Hepatocyte (in vitro differentiated cells): Measurements from ENCODE around the gene PYGL. TPM values are rescaled to one million over a fixed set of nuclear protein-coding genes. Genes with fewer than 3 reads are reported as not detected.

ENCODE experiments used
- DNase-seq: peaks from one replicate; pipeline ENCODE4 v3.0.0-alpha.2; 2016; ENCODE audit warnings: low spot score
- H2AFZ ChIP-seq: fragments of 200-600 bp; sonication (generic); 2 replicates; pipeline ENCODE4 v1.6.0; 2016; ENCODE audit warnings: antibody characterized with exemption, mild to moderate bottlenecking
- H3K27ac ChIP-seq: fragments of 200-600 bp; sonication (generic); 2 replicates; pipeline ENCODE4 v1.5.1; 2016; ENCODE audit warnings: mild to moderate bottlenecking
- H3K27me3 ChIP-seq: fragments of 200-600 bp; sonication (generic); 2 replicates; pipeline ENCODE4 v1.6.1; 2016
- H3K36me3 ChIP-seq: fragments of 200-600 bp; sonication (generic); replicated peaks from 2 replicates; pipeline ENCODE4 v1.5.1; 2016; ENCODE audit warnings: low read depth; ENCODE audit not compliant: insufficient read depth
- H3K4me1 ChIP-seq: fragments of 200-600 bp; sonication (generic); 2 replicates; pipeline ENCODE4 v1.5.1; 2016; ENCODE audit warnings: mild to moderate bottlenecking, moderate library complexity; ENCODE audit not compliant: insufficient read depth
- H3K4me2 ChIP-seq: fragments of 200-600 bp; sonication (generic); 2 replicates; pipeline ENCODE4 v1.6.0; 2016
- H3K4me3 ChIP-seq: fragments of 200-600 bp; sonication (generic); 2 replicates; pipeline ENCODE4 v1.5.1; 2016; ENCODE audit warnings: mild to moderate bottlenecking
- H3K79me2 ChIP-seq: fragments of 200-600 bp; sonication (generic); 2 replicates; pipeline ENCODE4 v1.6.0; 2017; ENCODE audit warnings: mild to moderate bottlenecking
- H3K9me2 ChIP-seq: fragments of 200-600 bp; sonication (generic); replicated peaks from 2 replicates; pipeline ENCODE4 v1.6.0; 2017; ENCODE audit warnings: mild to moderate bottlenecking; ENCODE audit not compliant: insufficient read depth
- H3K9me3 ChIP-seq: fragments of 200-600 bp; sonication (generic); 2 replicates; pipeline ENCODE4 v1.5.1; 2016; ENCODE audit warnings: low read depth, mild to moderate bottlenecking
- H4K20me1 ChIP-seq: fragments of 200-600 bp; sonication (generic); 2 replicates; pipeline ENCODE4 v1.6.0; 2016; ENCODE audit warnings: mild to moderate bottlenecking; ENCODE audit not compliant: insufficient read depth, poor library complexity, severe bottlenecking
- EZH2 ChIP-seq: fragments of 200-600 bp; sonication (generic); IDR thresholded peaks from 2 replicates; pipeline ENCODE4 v1.6.1; 2016; ENCODE audit warnings: antibody characterized with exemption, mild to moderate bottlenecking, borderline replicate concordance
- EZH2phosphoT487 ChIP-seq: fragments of 200-600 bp; sonication (generic); IDR thresholded peaks from one replicate; pipeline ENCODE4 v1.6.1; 2018; ENCODE audit warnings: antibody characterized with exemption, mild to moderate bottlenecking, low read depth, moderate library complexity; ENCODE audit not compliant: unreplicated experiment, severe bottlenecking
- WGBS: methylation state at CpG from one replicate; pipeline ENCODE4 v1.1.6; 2016; ENCODE audit warnings: low lambda C conversion rate; ENCODE audit errors: missing lambda C conversion rate; 5-methylcytosine and 5-hydroxymethylcytosine counted together
- polyA plus RNA-seq: library from polyadenylated mRNA; unstranded; fragments of >200 nt; fragmentation: Nextera tagmentation; extraction: Ambion mirVana; gene quantifications from 2 replicates; pipeline ENCODE4 v1.2.1, GENCODE V29; 2016
- total RNA-seq: library from RNA; depleted of rRNA; stranded (reverse); fragments of >200 nt; gene quantifications from 2 replicates; pipeline ENCODE4 v1.2.3, GENCODE V29; 2014
- TF ChIP-seq, protein P1 (sequence below): fragments of 200-600 bp; sonication (generic); IDR thresholded peaks from 2 replicates; pipeline ENCODE4 v1.5.1; 2016; ENCODE audit warnings: antibody characterized with exemption, mild to moderate bottlenecking; ENCODE audit not compliant: poor library complexity

PYGL gene
- total RNA-seq (46.2 and 51.6 TPM in 2 replicates), polyA plus RNA-seq (37.9 and 38.5 TPM in 2 replicates)

GRCh38 chr14:50943943-50944646 lies at the start of gene PYGL:
Gene PYGL, minus strand, starts transcription at chr14:50944483. Its CDS starts 80 bp downstream, at chr14:50944403.
- peak; percentile 84 for DNase-seq
- WGBS, result under 1% methylated on average over 65 of the region's 74 CpGs

DNA sequence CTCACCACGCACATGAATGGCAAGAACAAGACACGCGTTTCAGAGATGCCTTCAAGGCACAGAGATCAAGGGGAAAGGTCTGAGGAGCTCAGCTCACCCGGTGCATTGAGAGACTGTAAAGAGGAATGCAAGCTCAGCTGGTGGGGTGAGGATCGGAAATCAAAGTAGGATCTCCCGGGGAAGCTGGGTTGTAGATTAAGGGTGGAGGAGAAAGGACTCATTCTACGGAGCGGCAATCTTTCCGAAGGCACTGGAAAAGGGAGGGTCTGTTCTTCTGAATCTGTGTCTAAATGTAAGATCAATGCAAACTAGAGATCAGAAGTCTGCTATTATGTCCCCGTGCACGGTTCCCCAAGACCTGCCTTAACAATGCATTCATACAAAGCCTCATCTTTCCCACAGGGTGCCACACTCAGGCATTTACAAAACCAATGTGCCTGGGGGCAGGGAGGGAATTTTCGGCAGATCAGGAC lies 41.6 kb upstream of the PYGL start:
- no peak for DNase-seq
- Histone ChIP-seq H3K27me3 (peaks cover 7% of the 10 kb centered on the region), H3K4me1 (no peaks in the 10 kb centered on the region), H3K4me2 (no peak overlapping the region), H3K9me3 (no peaks in the 10 kb centered on the region), H3K79me2 (no peaks in the 10 kb centered on the region), H2AFZ (no peak overlapping the region), H3K4me3 (no peak overlapping the region), H3K9me2 (no peaks in the 10 kb centered on the region), H3K27ac (no peak overlapping the region), H3K36me3 (no peaks in the 10 kb centered on the region), H4K20me1 (no peaks in the 10 kb centered on the region)
- TF ChIP-seq EZH2phosphoT487 (no peak), EZH2 (no peak)
- TF ChIP-seq, protein P1, sequence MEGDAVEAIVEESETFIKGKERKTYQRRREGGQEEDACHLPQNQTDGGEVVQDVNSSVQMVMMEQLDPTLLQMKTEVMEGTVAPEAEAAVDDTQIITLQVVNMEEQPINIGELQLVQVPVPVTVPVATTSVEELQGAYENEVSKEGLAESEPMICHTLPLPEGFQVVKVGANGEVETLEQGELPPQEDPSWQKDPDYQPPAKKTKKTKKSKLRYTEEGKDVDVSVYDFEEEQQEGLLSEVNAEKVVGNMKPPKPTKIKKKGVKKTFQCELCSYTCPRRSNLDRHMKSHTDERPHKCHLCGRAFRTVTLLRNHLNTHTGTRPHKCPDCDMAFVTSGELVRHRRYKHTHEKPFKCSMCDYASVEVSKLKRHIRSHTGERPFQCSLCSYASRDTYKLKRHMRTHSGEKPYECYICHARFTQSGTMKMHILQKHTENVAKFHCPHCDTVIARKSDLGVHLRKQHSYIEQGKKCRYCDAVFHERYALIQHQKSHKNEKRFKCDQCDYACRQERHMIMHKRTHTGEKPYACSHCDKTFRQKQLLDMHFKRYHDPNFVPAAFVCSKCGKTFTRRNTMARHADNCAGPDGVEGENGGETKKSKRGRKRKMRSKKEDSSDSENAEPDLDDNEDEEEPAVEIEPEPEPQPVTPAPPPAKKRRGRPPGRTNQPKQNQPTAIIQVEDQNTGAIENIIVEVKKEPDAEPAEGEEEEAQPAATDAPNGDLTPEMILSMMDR, result no peak
- 43% methylated on average over 12 of the region's 12 CpGs for WGBS

More at GRCh38 chr14:50943943-50944646, at the start of gene PYGL:
- H3K79me2 ChIP-seq, result no peaks in the 10 kb centered on the region
- H3K4me1 ChIP-seq, result peaks cover 2% of the 10 kb centered on the region
- no peaks in the 10 kb centered on the region for H3K27me3 ChIP-seq
- peak within 1 kb of the TSS; percentile 98 for H3K4me2 ChIP-seq
- no peaks in the 10 kb centered on the region for H4K20me1 ChIP-seq
- TF ChIP-seq EZH2phosphoT487 (no peak), EZH2 (no peak)
- TF ChIP-seq, protein P1, result no peak
- H3K9me2 ChIP-seq, result no peaks in the 10 kb centered on the region
- H3K36me3 ChIP-seq, result no peaks in the 10 kb centered on the region
- peak within 1 kb of the TSS; percentile 76 for H3K4me3 ChIP-seq
- peak within 1 kb of the TSS; percentile 67 for H3K27ac ChIP-seq
- peak within 1 kb of the TSS; percentile 97 for H2AFZ ChIP-seq
- H3K9me3 ChIP-seq, result no peaks in the 10 kb centered on the region

GRCh38 chr14:50985124-50985858 lies 41.0 kb upstream of the PYGL start:
- 90% methylated on average over 13 of the region's 13 CpGs for WGBS
- no peaks in the 10 kb centered on the region for H3K4me1 ChIP-seq
- H3K4me2 ChIP-seq, result no peak overlapping the region
- H3K9me3 ChIP-seq, result no peaks in the 10 kb centered on the region
- TF ChIP-seq EZH2phosphoT487 (no peak), EZH2 (no peak)
- TF ChIP-seq, protein P1, result no peak
- H3K36me3 ChIP-seq, result no peaks in the 10 kb centered on the region
- H3K27ac ChIP-seq, result no peak overlapping the region
- H3K79me2 ChIP-seq, result no peaks in the 10 kb centered on the region
- no peak overlapping the region for H2AFZ ChIP-seq
- peaks cover 7% of the 10 kb centered on the region for H3K27me3 ChIP-seq
- DNase-seq, result no peak
- H3K9me2 ChIP-seq, result no peaks in the 10 kb centered on the region
- H3K4me3 ChIP-seq, result no peak overlapping the region
- H4K20me1 ChIP-seq, result no peaks in the 10 kb centered on the region
